HCT116 (cell line): ENCODE data around the gene SLC12A8. TPM values are rescaled to one million over a fixed set of nuclear protein-coding genes. Genes with fewer than 3 reads are reported as not detected.

Experiments used
- ATAC-seq: fragments of 200-7000 bp; cut with Tn5 transposase; 2 replicates; pipeline ENCODE4 v1.9.1; 2020; ENCODE audit warnings: mild to moderate bottlenecking, moderate library complexity
- BruUV-seq: library from RNA; stranded (reverse); fragments of 400-500 nt; replicated peaks from 2 replicates; lab custom pipeline; 2021; lab: Mats Ljungman, UMichigan
- CTCF ChIA-PET: fragments of 300-600 bp; sonication (Branson Sonifier 250); formaldehyde crosslinking; loops from one replicate; lab custom pipeline; 2021; ENCODE audit warnings: antibody characterized with exemption; lab: Charles Lee
- POLR2A ChIA-PET: fragments of 300-600, 350-600 bp; sonication (Branson Sonifier 250); formaldehyde crosslinking; loops from one replicate; lab custom pipeline; 2021; ENCODE audit warnings: antibody characterized with exemption; lab: Charles Lee
- RAD21 ChIA-PET, 2 experiments: fragments of 300-600 bp; sonication (Branson Sonifier 250); formaldehyde crosslinking; loops; one replicate each; lab custom pipeline; 2023; ENCODE audit warnings: low total read pairs in 2 of 2; ENCODE audit not compliant: uncharacterized antibody in 2 of 2, unreplicated experiment in 2 of 2, low non-redundant PET in 1 of 2; lab: Charles Lee
- DNase-seq: peaks from one replicate; pipeline ENCODE4 v3.0.0-alpha.2; 2010; ENCODE audit warnings: low read depth, low spot score
- H2AFZ ChIP-seq: fragments of 200-600 bp; shearing (Covaris generic), sonication (generic); 2 replicates; pipeline ENCODE4 v1.6.1; 2017; ENCODE audit warnings: low read depth, mixed run types, mixed read lengths, antibody characterized with exemption, low read length; ENCODE audit not compliant: poor library complexity, severe bottlenecking
- H3K27ac ChIP-seq: 2 replicates; pipeline ENCODE4 v1.5.1; 2012; ENCODE audit warnings: low read depth, low read length
- H3K27me3 ChIP-seq: fragments of 200-600 bp; sonication (generic); 2 replicates; pipeline ENCODE4 v1.6.1; 2016; ENCODE audit warnings: mixed run types, low read length, mixed read lengths; ENCODE audit not compliant: insufficient read depth
- H3K36me3 ChIP-seq, 2 experiments: fragments of 200-500 bp in 1 of 2; fragments of 200-600 bp in 1 of 2; sonication (Bioruptor generic) in 1 of 2; sonication (generic) in 1 of 2; 2 replicates each; pipeline versions ENCODE4 v1.5.1 to v1.6.1; 2014 to 2016; ENCODE audit warnings: low read length in 2 of 2, inconsistent platforms in 1 of 2, mixed read lengths in 1 of 2, mixed run types in 1 of 2; ENCODE audit not compliant: insufficient read depth in 2 of 2, control insufficient read depth in 1 of 2
- H3K4me1 ChIP-seq, 2 experiments: fragments of 200-600 bp in 1 of 2; sonication (generic) in 1 of 2; 2 replicates each; pipeline versions ENCODE4 v1.5.1 to v1.6.1; 2012 to 2017; ENCODE audit warnings: low read length in 2 of 2, inconsistent platforms in 1 of 2, mild to moderate bottlenecking in 1 of 2, mixed read lengths in 1 of 2, mixed run types in 1 of 2, moderate library complexity in 1 of 2; ENCODE audit not compliant: insufficient read depth in 2 of 2, control insufficient read depth in 1 of 2
- H3K4me2 ChIP-seq: fragments of 200-600 bp; sonication (generic); 2 replicates; pipeline ENCODE4 v1.6.1; 2017; ENCODE audit warnings: mixed run types, low read length, mixed read lengths
- H3K4me3 ChIP-seq, 2 experiments: fragments of 200-600 bp in 1 of 2; sonication (generic) in 1 of 2; replicated peaks in 1 of 2; 2 replicates each; pipeline ENCODE4 v1.5.1; 2011 to 2016; ENCODE audit warnings: low read length in 2 of 2, control low read depth in 1 of 2, low read depth in 1 of 2, mild to moderate bottlenecking in 1 of 2, mixed read lengths in 1 of 2, mixed run types in 1 of 2
- H3K79me2 ChIP-seq: fragments of 200-600 bp; sonication (generic); 2 replicates; pipeline ENCODE4 v1.6.1; 2017; ENCODE audit warnings: mild to moderate bottlenecking, mixed run types, low read length, moderate library complexity, mixed read lengths; ENCODE audit not compliant: insufficient read depth
- H3K9ac ChIP-seq: fragments of 200-600 bp; sonication (generic); 2 replicates; pipeline ENCODE4 v1.6.1; 2016; ENCODE audit warnings: low read length, mixed read lengths
- H3K9me2 ChIP-seq: fragments of 200-600 bp; sonication (generic), shearing (Covaris generic); 2 replicates; pipeline ENCODE4 v1.6.1; 2017; ENCODE audit warnings: mixed run types, mild to moderate bottlenecking, moderate library complexity; ENCODE audit not compliant: insufficient read depth
- H3K9me3 ChIP-seq, 2 experiments: fragments of 200-500 bp in 1 of 2; fragments of 200-600 bp in 1 of 2; sonication (Bioruptor generic) in 1 of 2; sonication (generic) in 1 of 2; 2 replicates each; pipeline ENCODE4 v1.6.1; 2014 to 2017; ENCODE audit warnings: low read length in 2 of 2, mixed read lengths in 2 of 2, inconsistent platforms in 1 of 2, low read depth in 1 of 2, mild to moderate bottlenecking in 1 of 2, mixed run types in 1 of 2, moderate library complexity in 1 of 2; ENCODE audit not compliant: control insufficient read depth in 1 of 2, insufficient read depth in 1 of 2
- H4K20me1 ChIP-seq: fragments of 200-600 bp; sonication (generic), shearing (Covaris generic); 2 replicates; pipeline ENCODE4 v1.6.1; 2017; ENCODE audit warnings: mixed run types, mild to moderate bottlenecking, moderate library complexity; ENCODE audit not compliant: insufficient read depth
- ATF3 ChIP-seq: IDR thresholded peaks from 2 replicates; pipeline ENCODE4 v1.6.1; 2012
- CBX3 ChIP-seq: IDR thresholded peaks from 2 replicates; pipeline ENCODE4 v1.6.1; 2012; ENCODE audit warnings: low read depth
- CEBPB ChIP-seq: IDR thresholded peaks from 2 replicates; pipeline ENCODE4 v1.6.1; 2012; ENCODE audit warnings: low read depth
- EGR1 ChIP-seq: IDR thresholded peaks from 2 replicates; pipeline ENCODE4 v1.6.1; 2012; ENCODE audit warnings: low read depth
- ELF1 ChIP-seq: IDR thresholded peaks from 2 replicates; pipeline ENCODE4 v1.6.1; 2012; ENCODE audit warnings: low read depth, borderline replicate concordance
- EZH2 ChIP-seq: fragments of 200-600 bp; sonication (generic); IDR thresholded peaks from 2 replicates; pipeline ENCODE4 v1.6.1; 2017; ENCODE audit warnings: antibody characterized with exemption, mixed run types
- FOSL1 ChIP-seq: IDR thresholded peaks from 2 replicates; pipeline ENCODE4 v1.6.1; 2012; ENCODE audit warnings: low read depth
- JUND ChIP-seq: IDR thresholded peaks from 2 replicates; pipeline ENCODE4 v1.6.1; 2012
- POLR2A ChIP-seq: IDR thresholded peaks from 2 replicates; pipeline ENCODE4 v1.7.0; 2011; ENCODE audit warnings: borderline replicate concordance; ENCODE audit not compliant: insufficient read depth, insufficient read length; ENCODE audit errors: extremely low read depth
- POLR2AphosphoS5 ChIP-seq: IDR thresholded peaks from 2 replicates; pipeline ENCODE4 v1.6.1; 2011; ENCODE audit warnings: mild to moderate bottlenecking, low read depth, low read length, moderate library complexity
- RAD21 ChIP-seq: IDR thresholded peaks from 2 replicates; pipeline ENCODE4 v1.6.1; 2012; ENCODE audit warnings: low read depth, mild to moderate bottlenecking
- REST ChIP-seq: IDR thresholded peaks from 2 replicates; pipeline ENCODE4 v1.6.1; 2012; ENCODE audit warnings: low read depth
- SIN3A ChIP-seq: IDR thresholded peaks from 2 replicates; pipeline ENCODE4 v1.6.1; 2012; ENCODE audit warnings: low read depth
- SP1 ChIP-seq: IDR thresholded peaks from 2 replicates; pipeline ENCODE4 v1.6.1; 2012; ENCODE audit warnings: low read depth
- SRF ChIP-seq: IDR thresholded peaks from 2 replicates; pipeline ENCODE4 v1.6.1; 2012; ENCODE audit warnings: low read depth
- TCF7L2 ChIP-seq: IDR thresholded peaks from 2 replicates; pipeline ENCODE4 v1.7.0; 2011; ENCODE audit warnings: borderline replicate concordance, inconsistent platforms; ENCODE audit not compliant: insufficient read depth, insufficient read length; ENCODE audit errors: extremely low read depth
- YY1 ChIP-seq: IDR thresholded peaks from 2 replicates; pipeline ENCODE4 v1.6.1; 2011; ENCODE audit warnings: low read length, low read depth, moderate library complexity, mild to moderate bottlenecking; ENCODE audit not compliant: insufficient replicate concordance; ENCODE audit errors: extremely low read depth
- ZBTB33 ChIP-seq: IDR thresholded peaks from 2 replicates; pipeline ENCODE4 v1.6.1; 2011; ENCODE audit warnings: mild to moderate bottlenecking, low read length, moderate library complexity; ENCODE audit not compliant: insufficient replicate concordance; ENCODE audit errors: extremely low read depth
- intact Hi-C: fragments of 100-400 bp; cut with micrococcal nuclease; formaldehyde crosslinking; loops from 2 replicates; pipeline ENCODE4 v1.10.0; 2022
- total RNA-seq: library from RNA; stranded (reverse); gene quantifications from one replicate; pipeline ENCODE4 v1.2.1, GENCODE V29; 2021; ENCODE audit not compliant: unreplicated experiment
- TF ChIP-seq, protein P1 (sequence below), 3 experiments: fragments of 200-600 bp in 1 of 3; sonication (generic) in 1 of 3; IDR thresholded peaks in 2 of 3; conservative IDR thresholded peaks in 1 of 3; 2 replicates each; pipeline ENCODE4 v1.5.1; 2012 to 2017; ENCODE audit warnings: low read depth in 2 of 3, low read length in 2 of 3, antibody characterized with exemption in 1 of 3, borderline replicate concordance in 1 of 3, control low read depth in 1 of 3, mild to moderate bottlenecking in 1 of 3, mixed read lengths in 1 of 3, mixed run types in 1 of 3, moderate library complexity in 1 of 3; ENCODE audit not compliant: insufficient read depth in 1 of 3
- TF ChIP-seq, protein P2 (sequence below): IDR thresholded peaks from 2 replicates; pipeline ENCODE4 v1.6.1; 2012

The SLC12A8 gene
- total RNA-seq, 1 experiment from 2014 or later = 19.9 TPM

DNA sequence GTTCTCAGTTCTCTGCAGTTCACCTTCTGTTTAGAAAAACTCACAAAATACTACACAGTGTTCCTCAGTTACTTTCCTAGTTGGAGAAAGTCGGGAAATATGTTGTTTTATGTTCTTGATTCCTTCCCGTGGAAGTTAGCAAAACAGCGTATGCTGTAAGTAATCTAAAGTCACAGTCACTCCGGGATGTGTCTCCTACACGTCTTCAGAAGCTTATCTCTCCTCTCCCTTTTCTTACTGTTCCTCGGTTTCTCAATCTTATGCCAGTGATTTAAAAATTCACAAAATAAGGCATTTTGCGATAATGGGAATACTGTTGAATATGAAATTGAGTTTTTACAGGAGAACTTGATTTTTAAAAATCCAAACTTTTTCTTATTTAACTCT, 158.5 kb downstream of the SLC12A8 start:
- H3K27me3 ChIP-seq = peaks cover 5% of the 10 kb centered on the region; the same call in 1 of the 2 replicates
- no peaks in the 10 kb centered on the region for H3K79me2 ChIP-seq
- H3K4me2 ChIP-seq = peak overlapping the region; percentile 75; the same call in 1 of the 2 replicates
- RAD21 ChIA-PET = no interaction called here
- intact Hi-C loops = no loop called here
- CTCF ChIA-PET = no interaction called here
- no peak overlapping the region for H3K4me3 ChIP-seq
- H3K9me2 ChIP-seq = no peaks in the 10 kb centered on the region
- no peak for TF ChIP-seq EGR1
- no peak for TF ChIP-seq RAD21
- TF ChIP-seq JUND = no peak
- TF ChIP-seq, protein P1, sequence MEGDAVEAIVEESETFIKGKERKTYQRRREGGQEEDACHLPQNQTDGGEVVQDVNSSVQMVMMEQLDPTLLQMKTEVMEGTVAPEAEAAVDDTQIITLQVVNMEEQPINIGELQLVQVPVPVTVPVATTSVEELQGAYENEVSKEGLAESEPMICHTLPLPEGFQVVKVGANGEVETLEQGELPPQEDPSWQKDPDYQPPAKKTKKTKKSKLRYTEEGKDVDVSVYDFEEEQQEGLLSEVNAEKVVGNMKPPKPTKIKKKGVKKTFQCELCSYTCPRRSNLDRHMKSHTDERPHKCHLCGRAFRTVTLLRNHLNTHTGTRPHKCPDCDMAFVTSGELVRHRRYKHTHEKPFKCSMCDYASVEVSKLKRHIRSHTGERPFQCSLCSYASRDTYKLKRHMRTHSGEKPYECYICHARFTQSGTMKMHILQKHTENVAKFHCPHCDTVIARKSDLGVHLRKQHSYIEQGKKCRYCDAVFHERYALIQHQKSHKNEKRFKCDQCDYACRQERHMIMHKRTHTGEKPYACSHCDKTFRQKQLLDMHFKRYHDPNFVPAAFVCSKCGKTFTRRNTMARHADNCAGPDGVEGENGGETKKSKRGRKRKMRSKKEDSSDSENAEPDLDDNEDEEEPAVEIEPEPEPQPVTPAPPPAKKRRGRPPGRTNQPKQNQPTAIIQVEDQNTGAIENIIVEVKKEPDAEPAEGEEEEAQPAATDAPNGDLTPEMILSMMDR (IDR thresholded peaks at IDR 0.05 in 2 of 3, conservative IDR thresholded peaks at IDR 0.05 in 1 of 3; ENCODE audit: borderline replicate concordance in 1 of 3, insufficient read depth in 1 of 3, low read depth in 2 of 3, low read length in 2 of 3) = no peak
- no peak for TF ChIP-seq CEBPB
- TF ChIP-seq SP1 = no peak
- no peak for TF ChIP-seq ELF1
- no peak for TF ChIP-seq YY1
- no peak for TF ChIP-seq ATF3
- TF ChIP-seq EZH2 = no peak
- TF ChIP-seq POLR2A = no peak
- no peak for TF ChIP-seq SRF
- TF ChIP-seq FOSL1 = no peak
- TF ChIP-seq CBX3 = no peak
- TF ChIP-seq REST = no peak
- no peak for TF ChIP-seq SIN3A
- TF ChIP-seq, protein P2, sequence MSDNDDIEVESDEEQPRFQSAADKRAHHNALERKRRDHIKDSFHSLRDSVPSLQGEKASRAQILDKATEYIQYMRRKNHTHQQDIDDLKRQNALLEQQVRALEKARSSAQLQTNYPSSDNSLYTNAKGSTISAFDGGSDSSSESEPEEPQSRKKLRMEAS = no peak
- no peak for TF ChIP-seq POLR2AphosphoS5
- TF ChIP-seq TCF7L2 = no peak
- TF ChIP-seq ZBTB33 = no peak
- ATAC-seq (no peak), DNase-seq (no peak)
- H3K27ac ChIP-seq = no peak overlapping the region
- peaks cover 12 to 31% of the 10 kb centered on the region in 2 experiments; a peak in 3 of 4 replicates for H3K4me1 ChIP-seq
- no peak overlapping the region for H3K9ac ChIP-seq
- POLR2A ChIA-PET = no interaction called here
- H4K20me1 ChIP-seq = no peaks in the 10 kb centered on the region
- no TSS peak for BruUV-seq
- H3K36me3 ChIP-seq = no peaks in the 10 kb centered on the region
- H3K9me3 ChIP-seq = no peaks in the 10 kb centered on the region
- H2AFZ ChIP-seq = no peak overlapping the region
